Measurements from ENCODE around the gene SLC16A6. TPM values are rescaled to one million over a fixed set of nuclear protein-coding genes. Genes with fewer than 3 reads are reported as not detected.

The SLC16A6 gene
- total and polyA plus RNA-seq, 11 donors, result 0.16 to 1.7 (median 0.37) TPM; not detected in 2

- no peak for DNase-seq
- no peak overlapping the region for H3K27ac ChIP-seq
- intact Hi-C loops (cut with DNase I), result no loop called here
- H3K4me1 ChIP-seq, result peaks cover 0 to 2% (median 0%) of the 10 kb centered on the region in 12 donors
- TF ChIP-seq CTCF (IDR thresholded peaks at IDR 0.05), result no peak
- TF ChIP-seq POLR2A (IDR thresholded peaks at IDR 0.05), result no peak
- no peak for ATAC-seq
- H3K9me3 ChIP-seq, result no peaks in the 10 kb centered on the region
- 95 to 98% (median 97%) methylated on average over 8 of the region's 8 CpGs for WGBS, 4 donors
- no peaks in the 10 kb centered on the region for H3K36me3 ChIP-seq
- no peaks in the 10 kb centered on the region for H3K27me3 ChIP-seq
- H3K4me3 ChIP-seq, result no peak overlapping the region
These were observed 33.9 kb upstream of the SLC16A6 start for GRCh38 chr17:68324654-68325336.

- Histone ChIP-seq H3K27ac (no peak overlapping the region), H3K27me3 (no peaks in the 10 kb centered on the region), H3K4me3 (no peak overlapping the region), H3K9me3 (no peaks in the 10 kb centered on the region), H3K4me1 (peaks cover 0 to 7% (median 0%) of the 10 kb centered on the region in 12 donors), H3K36me3 (no peaks in the 10 kb centered on the region)
- TF ChIP-seq POLR2A (IDR thresholded peaks at IDR 0.05) (no peak), CTCF (IDR thresholded peaks at IDR 0.05) (no peak)
- intact Hi-C loops (cut with DNase I), result no loop called here
- WGBS, 4 donors, result 84 to 87% (median 85%) methylated on average over 10 of the region's 10 CpGs
- ATAC-seq, result no peak
- DNase-seq, result no peak
These were observed 33.2 kb upstream of the SLC16A6 start for GRCh38 chr17:68324114-68324513.

GRCh38 chr17:68322630-68323029 is 31.7 kb upstream of the SLC16A6 start:
- no peak overlapping the region for H3K27ac ChIP-seq
- TF ChIP-seq POLR2A (IDR thresholded peaks at IDR 0.05) (no peak), CTCF (IDR thresholded peaks at IDR 0.05) (no peak)

GRCh38 chr17:68321556-68321954 is 30.6 kb upstream of the SLC16A6 start:
- no peak for TF ChIP-seq CTCF (IDR thresholded peaks at IDR 0.05)
- no peak for TF ChIP-seq POLR2A (IDR thresholded peaks at IDR 0.05)
- 86 to 94% (median 89%) methylated on average over 4 of the region's 4 CpGs for WGBS, 4 donors
- intact Hi-C loops (cut with DNase I), result no loop called here
- Histone ChIP-seq H3K4me1 (peaks cover 0 to 19% (median 0%) of the 10 kb centered on the region in 12 donors), H3K27ac (no peak overlapping the region), H3K9me3 (no peaks in the 10 kb centered on the region), H3K4me3 (no peak overlapping the region), H3K27me3 (no peaks in the 10 kb centered on the region), H3K36me3 (no peaks in the 10 kb centered on the region)
- no peak for ATAC-seq
- no peak for DNase-seq

More at GRCh38 chr17:68322630-68323029, 31.7 kb upstream of the SLC16A6 start:
- Histone ChIP-seq H3K9me3 (no peaks in the 10 kb centered on the region), H3K27me3 (no peaks in the 10 kb centered on the region), H3K36me3 (no peaks in the 10 kb centered on the region), H3K4me3 (no peak overlapping the region), H3K4me1 (peaks cover 0 to 19% (median 0%) of the 10 kb centered on the region in 12 donors)
- no peak for ATAC-seq
- WGBS, 4 donors, result 72 to 93% (median 78%) methylated on average over 3 of the region's 3 CpGs
- DNase-seq, result no peak
- intact Hi-C loops (cut with DNase I), result no loop called here
